ENCODE measurements around the gene SLC12A2. TPM values are rescaled to one million over a fixed set of nuclear protein-coding genes. Genes with fewer than 3 reads are reported as not detected.

SLC12A2 gene
- total and polyA plus RNA-seq, 10 donors = 2.0 to 20.4 (median 16.0) TPM

DNA sequence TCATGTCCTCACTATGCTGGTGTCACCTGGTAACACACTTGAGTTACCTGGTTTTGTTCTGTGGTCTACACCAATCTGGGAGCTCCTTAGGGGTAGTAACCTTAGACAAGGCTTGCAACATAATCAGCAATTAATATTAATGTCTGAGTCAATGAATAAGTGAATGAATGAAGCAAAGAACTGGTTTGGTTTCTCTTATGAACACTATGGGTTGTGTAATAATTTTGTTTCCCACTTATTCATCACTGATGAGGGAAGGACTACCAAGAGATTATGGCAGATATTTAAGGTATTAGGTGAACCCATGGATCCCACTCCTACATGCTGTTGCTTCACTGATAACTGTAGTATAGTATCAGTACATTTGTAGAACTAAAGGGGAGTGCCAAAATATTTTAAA is 116.0 kb downstream of the SLC12A2 start:
- TF ChIP-seq POLR2A (IDR thresholded peaks at IDR 0.05) (no peak), POLR2AphosphoS5 (IDR thresholded peaks at IDR 0.05) (no peak)
- TF ChIP-seq, protein P1, sequence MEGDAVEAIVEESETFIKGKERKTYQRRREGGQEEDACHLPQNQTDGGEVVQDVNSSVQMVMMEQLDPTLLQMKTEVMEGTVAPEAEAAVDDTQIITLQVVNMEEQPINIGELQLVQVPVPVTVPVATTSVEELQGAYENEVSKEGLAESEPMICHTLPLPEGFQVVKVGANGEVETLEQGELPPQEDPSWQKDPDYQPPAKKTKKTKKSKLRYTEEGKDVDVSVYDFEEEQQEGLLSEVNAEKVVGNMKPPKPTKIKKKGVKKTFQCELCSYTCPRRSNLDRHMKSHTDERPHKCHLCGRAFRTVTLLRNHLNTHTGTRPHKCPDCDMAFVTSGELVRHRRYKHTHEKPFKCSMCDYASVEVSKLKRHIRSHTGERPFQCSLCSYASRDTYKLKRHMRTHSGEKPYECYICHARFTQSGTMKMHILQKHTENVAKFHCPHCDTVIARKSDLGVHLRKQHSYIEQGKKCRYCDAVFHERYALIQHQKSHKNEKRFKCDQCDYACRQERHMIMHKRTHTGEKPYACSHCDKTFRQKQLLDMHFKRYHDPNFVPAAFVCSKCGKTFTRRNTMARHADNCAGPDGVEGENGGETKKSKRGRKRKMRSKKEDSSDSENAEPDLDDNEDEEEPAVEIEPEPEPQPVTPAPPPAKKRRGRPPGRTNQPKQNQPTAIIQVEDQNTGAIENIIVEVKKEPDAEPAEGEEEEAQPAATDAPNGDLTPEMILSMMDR (IDR thresholded peaks at IDR 0.05 in 8 of 11, conservative IDR thresholded peaks at IDR 0.05 in 3 of 11) = no peak
- intact Hi-C loops (cut with DNase I; ENCODE audit: low total_unique reads) = loop anchor here (5.0 to 10.0 kb wide), 3 partner anchors 325 to 637 kb away; no protein-coding TSS in a partner anchor

DNA sequence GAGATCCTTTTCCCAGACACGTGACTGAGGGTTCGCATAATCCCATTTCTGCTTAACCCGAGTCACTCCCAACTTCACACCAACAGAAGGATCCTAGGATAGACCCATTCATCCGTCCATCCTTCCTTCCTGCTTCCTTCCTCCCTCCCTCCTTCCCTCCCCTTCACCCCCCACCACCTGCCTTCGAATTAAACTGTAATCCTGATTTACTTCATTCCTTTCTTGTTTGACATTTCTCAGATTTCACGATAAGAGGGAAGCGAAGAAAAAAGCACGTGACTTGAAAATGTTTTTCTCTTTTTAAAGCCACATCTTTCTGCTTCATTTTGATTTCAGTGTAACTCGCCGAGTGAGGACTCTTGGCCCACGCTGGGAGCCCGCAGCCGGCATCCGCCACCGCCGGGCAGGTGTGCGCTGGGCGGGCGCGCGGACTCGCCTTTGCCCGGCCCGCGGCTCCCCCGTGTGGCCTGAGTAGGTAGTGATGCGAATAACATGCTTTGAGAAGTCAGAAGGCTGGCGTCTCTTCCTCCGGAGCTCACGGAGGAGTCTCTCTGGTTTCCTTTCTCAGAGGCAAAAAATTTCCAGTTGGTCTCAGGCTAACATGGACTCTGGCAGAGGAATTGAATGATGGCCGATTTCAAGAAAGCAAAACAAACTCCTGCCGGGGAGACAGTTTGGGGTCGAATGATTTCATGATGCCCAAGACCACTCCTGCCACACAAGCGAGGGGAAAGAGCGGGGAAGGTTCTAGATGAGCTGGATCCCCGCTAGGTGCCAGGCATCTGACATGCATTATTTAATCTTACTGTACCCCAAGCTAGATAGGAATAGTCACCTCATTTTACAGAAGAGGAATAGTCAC is 117.7 kb downstream of the SLC12A2 start:
- TF ChIP-seq, protein P1 (IDR thresholded peaks at IDR 0.05 in 8 of 11, conservative IDR thresholded peaks at IDR 0.05 in 3 of 11) = peak; percentile 56 to 91 (median 82)
- TF ChIP-seq POLR2A (IDR thresholded peaks at IDR 0.05) = no peak
- TF ChIP-seq POLR2AphosphoS5 (IDR thresholded peaks at IDR 0.05) = peak; percentile 27 to 61 (median 33)
- DNase-seq = peak; percentile 94
- Histone ChIP-seq H3K27ac (no peak overlapping the region), H3K4me1 (peaks cover 5 to 12% (median 8%) of the 10 kb centered on the region in 6 donors), H3K9me3 (no peaks in the 10 kb centered on the region), H3K4me3 (peak overlapping the region in 1 of 8 donors; percentile 50), H3K27me3 (replicated peaks in 1 of 7) (peaks cover 0 to 4% (median 0%) of the 10 kb centered on the region in 7 donors), H3K36me3 (peaks cover 0 to 4% (median 0%) of the 10 kb centered on the region in 6 donors)
- intact Hi-C loops (cut with DNase I; ENCODE audit: low total_unique reads) = loop anchor here (5.0 to 10.0 kb wide), 3 partner anchors 326 to 639 kb away; no protein-coding TSS in a partner anchor
- 13 to 15% (median 14%) methylated on average over 36 of the region's 36 CpGs for WGBS, 5 donors

More for the DNA sequence above, 116.0 kb downstream of the SLC12A2 start:
- no peak overlapping the region for H3K4me3 ChIP-seq
- H3K36me3 ChIP-seq = peaks cover 0 to 4% (median 0%) of the 10 kb centered on the region in 6 donors
- H3K27me3 ChIP-seq (replicated peaks in 1 of 7) = peaks cover 0 to 4% (median 0%) of the 10 kb centered on the region in 7 donors
- no peak overlapping the region for H3K27ac ChIP-seq
- peaks cover 5 to 12% (median 8%) of the 10 kb centered on the region in 6 donors for H3K4me1 ChIP-seq
- no peaks in the 10 kb centered on the region for H3K9me3 ChIP-seq
- DNase-seq = no peak

DNA sequence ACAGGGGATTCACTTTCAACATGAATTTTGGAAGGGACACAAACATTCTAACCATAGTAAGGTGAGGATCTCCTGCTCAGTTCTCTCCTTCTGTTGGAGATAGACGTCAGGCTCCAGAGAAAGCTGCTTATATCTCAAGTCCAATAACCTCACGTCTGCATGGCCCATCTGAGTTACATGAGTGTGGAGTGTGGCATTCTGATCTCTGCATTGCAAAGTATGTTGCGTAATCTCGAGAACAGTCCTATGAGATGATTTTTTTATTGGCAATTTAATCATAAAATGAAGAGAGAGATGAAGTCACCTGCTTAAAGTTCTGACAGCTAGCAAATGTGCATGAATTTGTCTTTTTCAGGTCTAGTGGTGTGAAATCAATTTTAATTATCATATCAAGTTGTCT is 118.8 kb downstream of the SLC12A2 start:
- TF ChIP-seq, protein P1 (IDR thresholded peaks at IDR 0.05 in 8 of 11, conservative IDR thresholded peaks at IDR 0.05 in 3 of 11) = no peak
- no peak for TF ChIP-seq POLR2A (IDR thresholded peaks at IDR 0.05)
- Histone ChIP-seq H3K27ac (no peak overlapping the region), H3K4me3 (no peak overlapping the region), H3K4me1 (peaks cover 5 to 12% (median 8%) of the 10 kb centered on the region in 6 donors), H3K27me3 (replicated peaks in 1 of 7) (peaks cover 0 to 4% (median 0%) of the 10 kb centered on the region in 7 donors), H3K36me3 (no peaks in the 10 kb centered on the region), H3K9me3 (no peaks in the 10 kb centered on the region)
- WGBS, 5 donors = 62 to 79% (median 67%) methylated on average over 4 of the region's 4 CpGs
- intact Hi-C loops (cut with DNase I; ENCODE audit: low total_unique reads) = loop anchor here (5.0 to 10.0 kb wide), 3 partner anchors 328 to 640 kb away; no protein-coding TSS in a partner anchor
- no peak for DNase-seq

DNA sequence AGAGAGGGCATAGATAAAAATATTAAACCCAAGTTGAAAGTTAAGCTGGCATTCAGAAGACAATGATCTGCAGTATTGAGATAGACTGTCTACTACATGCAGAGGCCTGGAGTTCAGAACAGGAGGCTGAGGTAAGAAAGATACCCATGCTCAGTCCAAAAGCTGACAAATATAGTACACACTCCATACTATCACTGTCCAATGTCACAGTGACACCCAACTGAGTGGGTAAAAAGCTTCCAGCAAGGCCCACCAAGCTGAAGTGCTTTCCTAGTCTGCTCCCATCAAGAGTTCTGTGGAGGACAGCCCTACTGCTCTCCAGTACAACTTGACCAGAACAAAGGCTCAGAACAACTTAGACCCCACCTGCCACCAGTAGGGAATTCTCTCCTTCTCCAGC is 124.9 kb downstream of the SLC12A2 start:
- Histone ChIP-seq H3K4me3 (no peak overlapping the region), H3K9me3 (no peaks in the 10 kb centered on the region), H3K27ac (no peak overlapping the region), H3K4me1 (no peaks in the 10 kb centered on the region), H3K36me3 (no peaks in the 10 kb centered on the region), H3K27me3 (replicated peaks in 1 of 7) (no peaks in the 10 kb centered on the region)
- no peak for DNase-seq
- intact Hi-C loops (cut with DNase I; ENCODE audit: low total_unique reads) = loop anchor here (10.0 kb wide), 2 partner anchors 334 to 464 kb away; no protein-coding TSS in a partner anchor
- no peak for TF ChIP-seq POLR2AphosphoS5 (IDR thresholded peaks at IDR 0.05)
- TF ChIP-seq, protein P1 (IDR thresholded peaks at IDR 0.05 in 8 of 11, conservative IDR thresholded peaks at IDR 0.05 in 3 of 11) = no peak
- no peak for TF ChIP-seq POLR2A (IDR thresholded peaks at IDR 0.05)
